Skin epidermis (tissue), 12 donors: ENCODE results near the gene SLC25A43.
"Not testable (repeated sequence)": the region's sequence is repeated elsewhere in the genome, so short reads cannot be mapped to it uniquely, and the experiment has no call there.

ENCODE experiments used
- H3K27ac ChIP-seq, 21 experiments: fragments of 200-600 bp; sonication (generic) in 11 of 21; one replicate each; pipeline ENCODE4 v1.5.0; 2020; ENCODE audit warnings: mild to moderate bottlenecking in 3 of 21, inconsistent platforms in 2 of 21, moderate library complexity in 2 of 21
- H3K4me3 ChIP-seq, 7 experiments: fragments of 200-600 bp; sonication (generic) in 2 of 7; one replicate each; pipeline ENCODE4 v1.5.0; 2020; ENCODE audit warnings: inconsistent platforms in 2 of 7, mild to moderate bottlenecking in 2 of 7, moderate library complexity in 1 of 7

SLC25A43 gene

GRCh38 chrX:119398974-119399771 is at the start of gene SLC25A43:
TSS of gene SLC25A43 (plus strand) at chrX:119399336. CDS start at chrX:119399404, 68 bp downstream.
- peak within 1 kb of the TSS; percentile 42 to 70 (median 61) for H3K4me3 ChIP-seq
- peak within 1 kb of the TSS; percentile 58 to 96 (median 91) for H3K27ac ChIP-seq

- Histone ChIP-seq H3K27ac (no peak overlapping the region), H3K4me3 (no peak overlapping the region)
These were observed 39.3 kb upstream of the SLC25A43 start for GRCh38 chrX:119359618-119360382.

DNA sequence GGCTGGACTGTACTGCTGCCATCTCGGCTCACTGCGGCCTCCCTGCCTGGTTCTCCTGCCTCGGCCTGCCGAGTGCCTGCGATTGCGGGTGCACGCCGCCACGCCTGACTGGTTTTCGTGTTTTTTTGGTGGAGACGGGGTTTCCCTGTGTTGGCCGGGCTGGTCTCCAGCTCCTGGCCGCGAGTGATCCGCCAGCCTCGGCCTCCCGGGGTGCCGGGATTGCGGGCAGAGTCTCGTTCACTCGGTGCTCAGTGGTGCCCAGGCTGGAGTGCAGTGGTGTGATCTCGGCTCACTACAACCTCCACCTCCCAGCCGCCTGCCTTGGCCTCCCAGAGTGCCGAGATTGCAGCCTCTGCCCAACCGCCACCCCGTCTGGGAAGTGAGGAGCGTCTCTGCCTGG is 37.7 kb upstream of the SLC25A43 start:
- not testable (repeated sequence) for H3K27ac ChIP-seq, H3K4me3 ChIP-seq

- not testable (repeated sequence) for H3K4me3 ChIP-seq, H3K27ac ChIP-seq
These were observed 37.1 kb upstream of the SLC25A43 start for GRCh38 chrX:119362074-119362473.

GRCh38 chrX:119363391-119363790 is 35.7 kb upstream of the SLC25A43 start:
- Histone ChIP-seq H3K27ac (no peak overlapping the region), H3K4me3 (no peak overlapping the region)

- H3K4me3 ChIP-seq, H3K27ac ChIP-seq: not testable (repeated sequence)
These were observed 27.3 kb upstream of the SLC25A43 start for GRCh38 chrX:119371861-119372260.

- H3K27ac ChIP-seq, result no peak overlapping the region
- no peak overlapping the region for H3K4me3 ChIP-seq
These were observed 24.4 kb upstream of the SLC25A43 start for GRCh38 chrX:119374736-119375135.

GRCh38 chrX:119375561-119375960 is 23.6 kb upstream of the SLC25A43 start:
- no peak overlapping the region for H3K4me3 ChIP-seq

DNA sequence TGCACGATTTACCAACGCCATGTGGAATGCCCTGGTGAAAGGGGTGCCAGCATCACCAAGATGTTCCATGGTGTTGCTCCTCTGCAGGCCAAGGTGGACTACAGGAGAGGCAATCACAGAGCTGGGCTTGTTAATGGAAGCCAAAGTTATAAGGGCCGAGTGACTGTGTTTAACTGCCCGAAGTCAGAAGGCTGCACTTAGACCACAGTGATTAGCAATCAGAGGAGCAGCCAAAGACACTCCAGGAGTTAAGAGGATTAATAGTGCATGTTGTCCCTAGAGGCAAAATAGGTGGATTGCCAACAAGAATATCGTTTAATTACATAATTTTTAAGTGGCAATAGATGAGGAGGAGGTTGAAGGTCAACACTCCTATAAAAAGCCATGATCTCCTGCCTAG is 22.8 kb upstream of the SLC25A43 start:
- Histone ChIP-seq H3K4me3 (no peak overlapping the region), H3K27ac (no peak overlapping the region)

More at GRCh38 chrX:119375561-119375960, 23.6 kb upstream of the SLC25A43 start:
- H3K27ac ChIP-seq, result no peak overlapping the region

GRCh38 chrX:119381349-119381944 is 17.7 kb upstream of the SLC25A43 start:
- no peak overlapping the region for H3K4me3 ChIP-seq

GRCh38 chrX:119382606-119383005 is 16.5 kb upstream of the SLC25A43 start:
- Histone ChIP-seq H3K27ac (no peak overlapping the region), H3K4me3 (no peak overlapping the region)

More at GRCh38 chrX:119381349-119381944, 17.7 kb upstream of the SLC25A43 start:
- H3K27ac ChIP-seq, result no peak overlapping the region

DNA sequence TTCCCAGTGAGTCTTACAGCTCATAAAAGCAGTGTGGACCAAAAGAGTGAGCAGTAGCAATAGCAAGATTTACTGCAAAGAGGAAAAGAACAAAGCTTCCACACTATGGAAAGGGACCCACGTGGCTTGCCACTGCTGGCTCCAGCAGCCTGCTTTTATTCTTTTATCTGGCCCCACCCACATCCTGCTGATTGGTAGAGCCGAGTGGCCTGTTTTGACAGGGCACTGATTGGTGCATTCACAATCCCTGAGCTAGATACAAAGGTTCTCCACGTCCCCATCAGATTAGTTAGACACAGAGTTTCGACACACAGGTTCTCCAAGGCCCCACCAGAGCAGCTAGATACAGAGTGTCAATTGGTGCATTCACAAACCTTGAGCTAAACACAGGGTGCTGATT is 12.5 kb upstream of the SLC25A43 start:
- not testable (repeated sequence) for H3K4me3 ChIP-seq, H3K27ac ChIP-seq

DNA sequence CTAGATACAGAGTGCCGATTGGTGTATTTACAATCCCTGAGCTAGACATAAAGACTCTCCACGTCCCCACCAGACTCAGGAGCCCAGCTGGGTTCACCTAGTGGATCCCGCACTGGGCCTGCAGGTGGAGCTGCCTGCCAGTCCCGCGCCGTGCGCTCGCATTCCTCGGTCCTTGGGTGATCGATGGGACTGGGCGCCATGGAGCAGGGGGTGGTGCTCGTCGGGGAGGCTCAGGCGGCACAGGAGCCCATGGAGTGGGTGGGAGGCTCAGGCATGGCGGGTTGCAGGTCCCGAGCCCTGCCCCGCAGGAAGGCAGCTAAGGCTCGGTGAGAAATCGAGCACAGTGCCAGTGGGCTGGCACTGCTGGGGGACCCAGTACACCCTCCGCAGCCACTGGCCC is 11.7 kb upstream of the SLC25A43 start:
- H3K27ac ChIP-seq, H3K4me3 ChIP-seq: not testable (repeated sequence)

GRCh38 chrX:119389214-119389613 is 9.9 kb upstream of the SLC25A43 start:
- Histone ChIP-seq H3K27ac (no peak overlapping the region), H3K4me3 (no peak overlapping the region)

DNA sequence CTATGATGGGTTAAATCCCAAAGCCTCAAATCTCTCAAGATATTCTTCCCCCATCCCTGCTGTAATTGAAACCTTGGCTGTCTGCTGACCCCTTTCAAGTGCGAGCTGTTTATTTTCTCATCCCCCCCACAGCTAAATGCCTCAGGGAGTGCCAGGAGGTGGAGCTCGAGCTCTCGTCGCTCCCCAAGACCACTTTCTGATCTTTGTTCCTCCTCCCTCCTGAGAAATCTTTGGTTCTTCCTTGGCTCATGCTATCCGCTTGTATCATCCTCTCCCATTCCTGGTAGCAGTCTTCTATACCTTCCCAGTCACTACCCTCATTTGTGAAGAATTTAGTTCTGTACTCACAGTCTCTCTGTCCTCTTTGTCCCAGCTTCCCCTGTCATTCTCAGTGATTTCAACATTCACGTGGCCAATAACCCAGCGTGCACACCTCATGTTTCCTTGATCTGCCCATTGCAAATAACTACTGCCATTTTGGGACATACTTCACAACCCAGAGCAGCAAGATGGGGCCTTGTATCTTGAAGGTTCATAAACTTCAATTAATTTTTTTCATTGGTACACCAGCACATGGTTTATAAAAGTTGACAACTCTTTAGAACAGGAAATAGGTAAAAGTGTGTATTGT is 9.2 kb upstream of the SLC25A43 start:
- H3K4me3 ChIP-seq, result no peak overlapping the region
- no peak overlapping the region for H3K27ac ChIP-seq

- Histone ChIP-seq H3K4me3 (no peak overlapping the region), H3K27ac (no peak overlapping the region)
These were observed 7.9 kb upstream of the SLC25A43 start for GRCh38 chrX:119391279-119391678.

DNA sequence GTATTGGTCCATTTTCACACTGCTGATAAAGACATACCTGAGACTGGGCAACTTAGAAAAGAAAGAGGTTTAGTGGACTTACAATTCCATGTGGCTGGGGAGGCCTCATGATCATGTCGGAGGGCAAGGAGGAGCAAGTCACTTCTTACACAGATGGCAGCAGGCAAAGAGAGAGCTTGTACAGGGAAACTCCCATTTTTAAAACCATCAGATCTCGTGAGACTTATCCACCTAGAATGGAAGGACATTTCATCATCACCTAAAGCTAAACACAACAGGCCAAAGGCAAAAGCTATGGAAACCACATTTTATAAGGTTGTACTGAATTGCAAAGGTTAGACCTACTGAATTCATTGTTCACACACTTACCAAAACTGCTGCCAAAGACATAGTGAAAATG is 6.0 kb upstream of the SLC25A43 start:
- H3K27ac ChIP-seq, result no peak overlapping the region
- no peak overlapping the region for H3K4me3 ChIP-seq

DNA sequence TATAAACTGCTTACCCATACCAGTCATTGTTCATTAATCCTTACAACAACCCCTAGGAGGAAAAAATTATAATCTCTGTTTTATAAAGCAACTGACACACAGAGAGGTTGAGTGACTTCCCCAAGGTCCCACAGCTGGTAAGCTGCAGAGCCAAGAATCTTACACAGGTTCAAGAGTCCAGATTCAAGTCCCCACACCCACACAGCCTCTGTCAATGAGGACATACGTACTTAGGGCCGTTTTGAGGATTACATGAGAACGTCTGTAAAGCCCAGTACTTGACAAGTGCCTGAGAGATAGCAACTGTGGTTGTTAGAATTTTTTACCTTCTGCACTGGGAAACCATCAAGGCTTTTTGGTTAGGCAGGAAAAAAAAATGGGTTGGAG is 556 bp upstream of the SLC25A43 start:
- H3K4me3 ChIP-seq, result peak overlapping the region; percentile 42 to 70 (median 61)
- H3K27ac ChIP-seq, result peak overlapping the region in 19 of 21 experiments; percentile 80 to 96 (median 92)

DNA sequence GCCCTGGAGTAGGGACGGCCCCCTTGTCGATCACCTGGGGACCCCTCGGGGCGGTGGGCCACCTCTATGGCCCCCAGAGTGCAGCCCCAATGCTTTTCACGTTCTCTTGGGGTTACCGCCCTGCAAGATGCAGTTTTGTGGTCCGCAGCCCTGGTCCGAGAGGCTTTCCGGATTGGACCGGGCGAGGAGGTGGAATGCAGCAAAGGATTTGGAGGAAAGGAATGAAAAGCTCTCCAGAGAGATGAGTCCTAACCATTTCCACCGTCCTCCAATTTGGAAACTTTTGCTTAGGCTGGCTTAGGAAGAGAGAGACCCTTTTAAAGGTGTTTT is 601 bp downstream of the SLC25A43 start:
- H3K27ac ChIP-seq, result peak overlapping the region; percentile 58 to 96 (median 91)
- peak overlapping the region; percentile 42 to 70 (median 61) for H3K4me3 ChIP-seq

- peak overlapping the region in 2 of 21 experiments; percentile 14 to 23 for H3K27ac ChIP-seq
- no peak overlapping the region for H3K4me3 ChIP-seq
These were observed 2.4 kb downstream of the SLC25A43 start for GRCh38 chrX:119401569-119401968.
